GM19468 (cell line): Measurements from ENCODE around the gene CD44.
A peak's percentile ranks its signal among the peaks of the same experiment; 100 is the strongest.

Experiments used
- ATAC-seq: cut with Tn5 transposase; IDR thresholded peaks from one replicate; pipeline ENCODE4 v1.9.1; 2021; ENCODE audit warnings: mild to moderate bottlenecking, moderate library complexity, moderate number of reproducible peaks; ENCODE audit not compliant: unreplicated experiment; ENCODE audit errors: extremely low read depth

CD44 gene

DNA sequence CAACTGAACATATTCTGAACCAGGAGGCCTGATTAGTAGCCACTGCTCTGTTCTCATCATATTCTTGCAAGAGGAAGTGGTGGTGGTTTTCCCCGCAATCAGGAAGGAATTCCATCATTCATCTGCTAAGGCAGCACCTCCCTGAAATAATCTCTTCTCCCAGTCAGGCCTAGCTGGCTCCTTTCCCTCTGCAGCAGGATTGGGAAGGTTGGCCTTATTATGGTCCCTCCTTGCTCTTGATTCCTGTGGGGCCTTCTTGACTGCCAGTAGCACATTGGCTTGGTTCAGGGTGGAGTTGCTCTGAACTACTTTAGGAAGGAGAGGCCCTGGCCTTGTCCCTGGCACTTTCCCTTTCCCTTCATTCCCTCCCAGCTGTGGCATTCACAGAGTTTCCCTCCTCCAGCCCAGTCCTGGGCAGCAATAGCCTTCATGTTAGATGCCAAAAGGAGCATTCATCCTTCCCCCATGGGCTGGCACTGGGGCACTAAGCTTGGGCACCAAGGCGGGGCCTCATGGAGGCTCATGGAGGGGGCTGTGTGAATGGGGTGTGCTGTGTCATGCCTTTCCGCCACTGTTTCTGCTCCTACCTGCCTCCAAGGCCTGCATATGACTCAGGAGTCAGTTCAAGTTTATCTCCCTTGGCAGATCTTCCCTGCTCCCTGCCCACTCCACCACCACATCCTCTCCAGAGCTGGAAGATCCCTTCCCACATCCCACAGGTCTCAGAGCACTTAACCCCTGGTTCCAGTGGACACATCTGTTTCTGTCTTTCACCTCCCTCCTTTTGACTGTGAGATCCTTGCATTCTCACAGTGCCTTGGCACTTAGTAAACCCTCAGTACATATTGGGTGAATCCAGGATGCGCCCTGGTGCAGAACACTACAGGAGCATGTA lies 27.6 kb upstream of the CD44 start:
- no peak for ATAC-seq

GRCh38 chr11:35112056-35112845 lies 26.7 kb upstream of the CD44 start:
- ATAC-seq = no peak

- ATAC-seq = no peak
These were observed 26.2 kb upstream of the CD44 start for GRCh38 chr11:35112846-35113105.

DNA sequence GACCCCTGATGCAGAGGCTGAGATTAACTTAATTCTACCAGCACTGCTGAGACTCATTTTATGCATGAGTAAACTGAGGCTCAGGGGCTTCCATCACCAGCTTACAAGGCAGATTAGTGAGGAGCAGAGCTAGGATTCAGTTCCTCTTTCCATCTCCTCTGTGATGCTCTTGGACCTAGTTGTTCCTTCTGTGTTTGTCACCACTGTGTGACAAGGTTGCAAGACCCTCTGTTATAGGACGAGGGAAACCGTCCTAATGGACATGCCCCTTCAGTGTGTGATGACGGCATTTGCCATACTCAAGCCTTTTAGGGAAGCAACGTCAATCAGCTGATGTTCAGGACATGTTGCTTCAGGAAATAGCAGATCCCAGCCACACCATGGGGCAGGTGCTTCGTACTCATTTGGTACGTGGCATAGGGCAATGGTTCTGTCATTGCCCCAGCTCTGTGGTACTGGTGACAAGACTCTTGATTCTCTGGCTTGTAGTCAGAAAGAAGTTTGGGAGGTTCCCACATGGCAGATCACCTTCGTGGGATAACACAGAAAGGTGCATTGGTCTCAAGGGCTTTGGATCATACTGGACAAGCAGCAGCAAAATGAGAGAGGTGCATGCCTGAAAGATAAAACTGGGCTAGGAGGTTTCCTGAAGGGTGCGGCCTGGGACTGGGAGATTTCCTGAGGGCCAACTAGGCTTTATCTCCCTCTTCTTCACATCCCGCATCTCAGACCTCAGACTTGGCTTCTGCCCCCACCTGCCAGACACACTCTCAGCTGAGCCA lies 23.9 kb upstream of the CD44 start:
- ATAC-seq = peak; percentile 30

DNA sequence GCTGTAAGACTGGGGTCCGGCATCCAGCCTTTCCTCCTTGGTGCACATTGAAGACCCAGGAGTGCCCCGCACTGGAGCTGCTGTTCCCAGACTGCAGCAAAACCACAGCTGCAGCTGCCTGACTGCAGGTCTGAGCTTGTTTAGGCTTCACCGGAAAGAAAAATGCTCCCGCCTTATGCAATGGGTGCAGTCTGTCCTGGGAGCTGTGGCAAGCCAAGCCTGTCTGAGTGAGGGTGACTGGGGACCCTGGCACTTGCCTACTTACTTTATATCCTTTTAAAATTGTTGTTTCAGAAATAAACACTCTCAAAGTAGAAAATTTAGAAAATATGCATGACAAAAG lies 23.3 kb upstream of the CD44 start:
- ATAC-seq = no peak

DNA sequence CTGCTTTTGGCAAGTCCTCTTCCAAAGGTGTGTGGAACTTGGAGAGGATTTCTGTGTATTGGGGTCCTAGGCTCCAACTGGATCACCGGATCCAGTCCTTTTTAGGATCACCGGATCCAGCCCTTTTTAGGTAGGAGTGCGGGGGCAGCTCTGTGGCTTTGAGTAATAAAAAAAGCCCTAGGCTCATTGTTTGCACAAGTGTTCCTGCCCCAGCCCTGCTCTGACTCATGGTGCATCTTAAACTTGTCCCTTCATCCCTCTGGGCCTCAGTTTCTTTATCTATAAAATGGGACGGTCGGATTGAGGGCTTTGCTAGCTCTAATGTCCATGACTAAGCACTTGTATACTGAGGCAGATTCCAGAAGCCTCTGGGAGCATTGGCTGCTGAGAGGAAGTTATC lies 22.7 kb upstream of the CD44 start:
- no peak for ATAC-seq

DNA sequence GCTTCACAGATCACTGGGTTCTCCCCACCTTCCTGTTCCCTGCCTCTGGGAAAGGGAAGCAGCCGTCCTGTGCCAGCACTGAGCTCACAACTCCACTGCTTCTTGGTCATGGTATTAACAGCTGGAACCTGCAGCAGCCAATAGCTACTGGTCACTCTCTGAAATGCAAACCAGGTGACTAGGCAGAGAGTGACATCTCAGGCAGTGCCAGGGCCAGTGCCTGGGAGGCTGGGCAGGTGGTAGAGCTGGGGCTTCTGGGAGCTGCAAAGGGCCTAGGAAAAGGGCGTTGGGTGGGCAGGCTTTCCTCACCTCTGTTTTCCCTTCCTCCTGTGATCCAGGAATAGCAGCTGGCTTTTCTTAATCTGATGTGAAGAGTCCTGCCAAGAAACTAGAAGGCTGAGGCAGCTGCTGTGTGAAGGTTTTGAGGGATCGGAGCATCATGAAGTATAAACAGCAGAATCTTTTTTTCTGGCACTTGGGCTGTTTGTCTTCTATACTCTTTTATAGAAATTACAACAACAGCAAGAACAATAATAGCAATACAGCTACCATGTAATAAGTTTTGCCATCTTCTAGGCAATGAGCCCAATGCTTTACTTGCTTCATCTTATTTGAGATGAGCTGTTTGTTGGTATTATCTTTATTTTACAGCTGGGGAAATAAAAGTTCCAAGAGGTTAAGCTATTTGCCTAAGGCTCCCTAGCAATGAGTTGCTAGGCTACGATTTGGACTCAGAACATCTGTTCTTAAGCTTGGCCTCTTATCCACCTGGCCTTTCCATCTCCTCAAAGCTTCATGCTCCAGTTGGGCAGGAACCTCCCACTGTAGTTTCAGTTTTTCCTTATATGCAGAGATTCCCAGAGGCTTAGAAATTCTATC lies 22.0 kb upstream of the CD44 start:
- no peak for ATAC-seq

GRCh38 chr11:35118906-35119305 lies 20.1 kb upstream of the CD44 start:
- peak; percentile 13 for ATAC-seq

DNA sequence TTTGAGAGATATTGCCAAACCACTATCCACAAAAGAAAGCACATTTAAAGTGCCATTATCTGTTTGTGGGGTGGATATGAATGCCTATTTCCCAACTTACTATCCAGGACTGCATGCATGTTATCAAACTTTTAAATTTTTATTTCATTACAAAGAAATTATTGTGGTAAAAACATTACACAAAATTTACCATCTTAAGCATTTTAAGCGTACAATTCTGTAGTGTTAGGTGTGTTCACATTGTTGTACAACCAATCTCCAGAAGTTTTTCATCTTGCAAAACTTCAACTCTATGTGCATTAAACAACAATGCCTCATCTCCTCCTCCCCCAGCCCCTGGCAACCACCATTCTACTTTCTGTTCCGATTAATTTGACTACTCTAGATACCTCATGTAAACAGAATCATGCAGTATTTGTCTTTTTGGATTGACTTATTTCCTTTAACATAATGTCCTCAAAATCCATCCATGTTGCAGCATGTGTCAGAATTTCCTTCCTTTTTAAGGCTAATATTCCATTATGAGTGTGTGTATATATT lies 17.6 kb upstream of the CD44 start:
- ATAC-seq = no peak

- no peak for ATAC-seq
These were observed 16.7 kb upstream of the CD44 start for GRCh38 chr11:35122308-35122707.

DNA sequence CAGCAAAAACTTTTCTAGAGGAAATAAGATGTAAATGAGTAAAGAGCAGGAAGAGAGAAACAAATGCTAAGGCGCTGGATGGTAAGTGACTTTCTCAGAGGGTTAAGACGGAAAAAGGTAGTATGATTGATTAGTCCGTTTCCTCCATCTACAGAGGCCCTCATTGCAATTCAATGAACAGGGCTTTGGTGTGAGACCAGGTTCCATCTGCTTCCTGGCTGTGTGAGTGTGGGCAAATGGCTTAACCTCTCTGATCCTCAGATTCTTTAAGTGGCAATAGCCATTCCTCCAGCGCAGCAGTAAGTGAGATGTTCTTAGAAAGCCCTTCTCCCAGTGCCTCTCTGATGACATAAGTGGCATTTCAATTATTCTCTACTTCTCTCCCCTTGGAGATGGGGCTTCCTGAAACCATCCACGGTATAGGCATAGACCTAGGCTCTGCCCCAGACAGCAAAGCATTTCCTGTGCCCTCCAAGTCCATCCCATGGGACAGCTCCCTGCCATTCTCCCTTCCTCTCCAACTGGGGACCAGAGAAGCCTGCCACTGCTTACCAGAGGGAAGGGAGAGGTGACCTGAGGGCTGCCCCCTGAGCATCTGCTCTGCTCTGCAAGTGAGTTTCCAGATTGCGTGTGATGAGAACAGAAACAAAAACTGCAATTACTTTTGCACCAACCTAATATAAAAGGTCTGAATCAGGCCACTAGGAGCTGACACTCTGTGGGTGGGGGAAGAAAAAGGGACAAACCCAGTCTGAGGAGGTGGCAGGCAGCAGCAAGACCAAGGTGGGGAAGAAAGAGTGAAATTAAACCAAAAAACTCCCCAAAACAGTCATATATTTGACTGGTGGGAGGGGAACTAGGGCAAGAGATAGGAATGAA lies 12.7 kb upstream of the CD44 start:
- peak; percentile 27 for ATAC-seq

GRCh38 chr11:35126879-35127581 lies 11.9 kb upstream of the CD44 start:
- ATAC-seq = no peak

GRCh38 chr11:35127619-35128018 lies 11.4 kb upstream of the CD44 start:
- ATAC-seq = no peak

- no peak for ATAC-seq
These were observed 7.9 kb upstream of the CD44 start for GRCh38 chr11:35131094-35131493.

DNA sequence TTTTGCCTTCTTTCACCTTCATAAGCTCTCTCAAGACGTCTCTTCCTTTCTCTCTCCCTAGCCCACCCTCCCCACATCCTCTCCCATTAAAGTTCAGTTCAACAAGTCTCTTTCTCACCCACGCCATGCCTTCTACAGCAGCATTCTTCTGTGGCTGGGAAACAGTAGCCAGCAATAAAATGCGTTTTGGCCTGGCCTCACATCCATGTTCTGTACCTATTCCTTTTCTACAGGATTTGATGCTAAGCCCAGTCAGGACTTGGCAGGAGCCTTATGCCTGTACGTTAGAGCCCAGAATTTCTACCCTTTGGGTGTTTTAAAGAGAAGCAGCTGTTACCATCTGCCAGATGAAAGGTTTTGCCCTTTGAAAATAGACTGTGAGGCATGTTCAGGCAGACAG lies 7.1 kb upstream of the CD44 start:
- ATAC-seq = no peak

GRCh38 chr11:35133656-35134055 lies 5.3 kb upstream of the CD44 start:
- no peak for ATAC-seq

DNA sequence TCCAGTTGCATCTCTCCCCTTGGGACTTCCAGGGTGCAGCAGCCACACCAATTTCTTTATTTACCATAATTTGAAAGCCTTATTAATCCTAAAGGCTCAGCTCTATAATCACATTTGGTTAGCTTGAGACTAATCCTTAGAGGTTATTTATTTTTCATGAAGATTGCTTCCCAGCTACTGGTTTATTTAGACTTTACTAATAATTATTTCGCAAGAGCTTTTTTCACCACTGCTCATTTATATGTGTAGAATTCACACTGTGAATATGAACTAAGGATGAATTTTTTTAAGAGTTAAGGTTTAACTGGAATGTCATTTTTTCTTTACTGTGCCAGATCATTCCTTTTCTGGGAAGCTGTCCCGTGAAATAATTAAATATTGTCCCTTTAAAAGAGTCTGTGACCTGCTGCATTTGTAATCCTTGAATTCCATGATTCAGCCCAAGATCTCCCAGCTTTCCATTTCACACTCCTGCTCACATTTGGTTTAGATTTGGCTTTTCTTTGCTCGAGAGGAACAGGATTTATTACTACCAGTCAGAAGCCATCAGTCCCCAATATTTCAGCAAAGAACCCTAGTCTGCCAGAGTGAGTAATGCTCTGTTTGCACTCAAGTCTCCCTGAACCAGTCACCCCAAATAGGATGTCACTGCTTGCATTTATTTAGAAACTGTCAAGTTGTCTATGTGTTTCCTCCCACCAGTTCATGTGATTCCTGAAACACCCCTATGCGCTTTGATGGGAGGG lies 4.4 kb upstream of the CD44 start:
- no peak for ATAC-seq

DNA sequence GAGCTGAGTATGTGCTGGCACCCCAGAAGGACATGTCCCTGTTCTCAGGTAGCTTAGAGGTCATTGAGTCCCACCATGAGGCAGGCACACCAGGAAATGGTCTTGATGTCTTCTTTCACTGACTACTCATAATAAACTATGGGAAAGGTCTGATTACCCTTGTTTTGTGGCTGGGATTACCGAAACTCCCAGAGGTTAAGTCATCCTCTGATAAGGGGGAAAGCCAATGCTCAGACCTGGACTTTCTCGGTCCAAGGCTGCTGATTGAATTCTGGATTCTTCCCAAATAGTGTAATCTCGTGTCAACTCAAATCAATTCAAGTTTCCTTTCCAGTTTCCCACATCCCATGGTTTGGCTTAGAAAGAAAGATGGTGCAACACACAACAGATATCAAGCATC lies 3.7 kb upstream of the CD44 start:
- no peak for ATAC-seq
